Memory B cell (primary cell): Measurements from ENCODE around the gene SPATA31D4.
"Not testable (repeated sequence)": the region's sequence is repeated elsewhere in the genome, so short reads cannot be mapped to it uniquely, and the experiment has no call there.

Experiments used
- ATAC-seq: fragments of 150-1000 bp; cut with Tn5 transposase; 2 replicates; pipeline ENCODE4 v1.10.0; 2021; ENCODE audit warnings: low read depth, mild to moderate bottlenecking, moderate library complexity
- DNase-seq, 2 donors: peaks; one replicate each; pipeline ENCODE4 v3.0.0; 2022; ENCODE audit warnings: low spot score in 2 of 2
- H3K27ac Mint-ChIP-seq: one replicate; pipeline ENCODE4 v1.8.0; 2022; ENCODE audit warnings: mild to moderate bottlenecking, moderate library complexity, mixed read lengths
- H3K27me3 Mint-ChIP-seq: one replicate; pipeline ENCODE4 v1.8.0; 2022; ENCODE audit warnings: mixed read lengths
- H3K36me3 Mint-ChIP-seq: one replicate; pipeline ENCODE4 v1.8.0; 2022; ENCODE audit warnings: mild to moderate bottlenecking, mixed read lengths
- H3K4me1 Mint-ChIP-seq: one replicate; pipeline ENCODE4 v1.8.0; 2022; ENCODE audit warnings: mixed read lengths
- H3K4me3 Mint-ChIP-seq: one replicate; pipeline ENCODE4 v1.8.0; 2022; ENCODE audit warnings: mild to moderate bottlenecking, moderate library complexity, mixed read lengths
- H3K9me3 Mint-ChIP-seq: one replicate; pipeline ENCODE4 v1.8.0; 2022; ENCODE audit warnings: mixed read lengths

Gene SPATA31D4

GRCh38 chr9:81915801-81916505, 12.3 kb upstream of the SPATA31D4 start:
- Mint-ChIP-seq H3K27ac (no peak overlapping the region), H3K9me3 (no peaks in the 10 kb centered on the region), H3K27me3 (peaks cover 12% of the 10 kb centered on the region), H3K4me3 (no peak overlapping the region), H3K36me3 (no peaks in the 10 kb centered on the region), H3K4me1 (no peaks in the 10 kb centered on the region)
- ATAC-seq (no peak), DNase-seq (no peak)

DNA sequence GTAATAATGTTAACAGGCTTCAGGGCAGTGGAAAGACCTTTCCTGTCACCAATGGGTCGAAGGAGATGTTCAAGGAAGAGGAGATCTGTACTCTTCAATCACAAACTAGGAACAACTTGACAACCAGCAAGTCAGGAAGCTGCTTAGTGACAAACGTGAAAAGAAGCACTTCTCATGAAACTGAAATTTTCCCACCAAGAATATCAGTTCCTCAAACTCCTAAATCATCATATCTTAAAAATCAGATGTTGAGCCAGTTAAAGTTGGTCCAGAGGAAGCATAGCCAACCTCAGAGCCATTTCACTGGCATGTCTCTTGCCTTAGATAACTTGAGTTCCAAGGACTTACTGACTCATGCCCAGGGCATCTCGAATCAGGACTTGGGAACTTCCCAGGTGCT, 9.7 kb upstream of the SPATA31D4 start:
- peaks cover 12% of the 10 kb centered on the region for H3K27me3 Mint-ChIP-seq
- DNase-seq, ATAC-seq, H3K4me3 Mint-ChIP-seq, H3K27ac Mint-ChIP-seq, H3K4me1 Mint-ChIP-seq, H3K36me3 Mint-ChIP-seq, H3K9me3 Mint-ChIP-seq: not testable (repeated sequence)

DNA sequence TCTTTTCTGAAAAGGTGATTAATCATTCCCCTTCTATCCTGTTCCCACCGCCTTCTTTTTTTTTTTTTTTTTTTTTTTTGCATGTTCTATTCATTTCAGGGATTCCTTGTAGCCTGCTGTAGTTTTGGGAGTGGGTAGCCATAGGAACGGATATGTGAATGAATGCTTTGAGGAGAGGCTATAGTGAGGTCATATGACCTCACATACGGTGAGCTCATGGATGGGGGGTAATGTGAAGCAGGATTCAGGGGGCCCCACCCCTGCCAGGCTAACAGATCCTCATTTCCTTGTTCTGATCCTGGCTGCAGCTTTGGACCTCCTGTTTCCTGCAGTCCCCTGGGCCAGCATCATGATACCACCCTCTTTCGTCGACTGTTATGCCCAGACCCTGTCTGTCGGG, 1.9 kb downstream of the SPATA31D4 start:
- not testable (repeated sequence) for H3K4me1 Mint-ChIP-seq

GRCh38 chr9:81933547-81933946, 5.3 kb downstream of the SPATA31D4 start:
- H3K27me3 Mint-ChIP-seq, H3K9me3 Mint-ChIP-seq, DNase-seq, H3K4me3 Mint-ChIP-seq, ATAC-seq, H3K36me3 Mint-ChIP-seq, H3K4me1 Mint-ChIP-seq, H3K27ac Mint-ChIP-seq: not testable (repeated sequence)

More for the DNA sequence above, 1.9 kb downstream of the SPATA31D4 start:
- DNase-seq, H3K27me3 Mint-ChIP-seq, H3K27ac Mint-ChIP-seq, H3K4me3 Mint-ChIP-seq, H3K36me3 Mint-ChIP-seq, ATAC-seq, H3K9me3 Mint-ChIP-seq: not testable (repeated sequence)

GRCh38 chr9:81943393-81943792, 15.2 kb downstream of the SPATA31D4 start, which contains the start of gene SPATA31D3:
SPATA31D3 (plus strand) TSS chr9:81943500; CDS start chr9:81943586, 86 bp downstream.
- not testable (repeated sequence) for H3K4me1 Mint-ChIP-seq, ATAC-seq, H3K4me3 Mint-ChIP-seq, H3K27ac Mint-ChIP-seq, DNase-seq, H3K9me3 Mint-ChIP-seq, H3K36me3 Mint-ChIP-seq, H3K27me3 Mint-ChIP-seq

DNA sequence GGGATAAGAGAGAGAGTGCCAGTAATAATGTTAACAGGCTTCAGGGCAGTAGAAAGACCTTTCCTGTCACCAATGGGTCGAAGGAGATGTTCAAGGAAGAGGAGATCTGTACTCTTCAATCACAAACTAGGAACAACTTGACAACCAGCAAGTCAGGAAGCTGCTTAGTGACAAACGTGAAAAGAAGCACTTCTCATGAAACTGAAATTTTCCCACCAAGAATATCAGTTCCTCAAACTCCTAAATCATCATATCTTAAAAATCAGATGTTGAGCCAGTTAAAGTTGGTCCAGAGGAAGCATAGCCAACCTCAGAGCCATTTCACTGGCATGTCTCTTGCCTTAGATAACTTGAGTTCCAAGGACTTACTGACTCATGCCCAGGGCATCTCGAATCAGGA, 20.4 kb downstream of the SPATA31D4 start:
- H3K27ac Mint-ChIP-seq = not testable (repeated sequence)

GRCh38 chr9:81953096-81953495, 24.9 kb downstream of the SPATA31D4 start:
- Mint-ChIP-seq H3K27ac (no peak overlapping the region), H3K4me1 (no peaks in the 10 kb centered on the region)

More for the DNA sequence above, 20.4 kb downstream of the SPATA31D4 start:
- not testable (repeated sequence) for H3K4me1 Mint-ChIP-seq, DNase-seq, H3K36me3 Mint-ChIP-seq, H3K9me3 Mint-ChIP-seq, ATAC-seq, H3K27me3 Mint-ChIP-seq, H3K4me3 Mint-ChIP-seq

GRCh38 chr9:81955625-81956024, 27.4 kb downstream of the SPATA31D4 start:
- H3K27ac Mint-ChIP-seq = no peak overlapping the region
- H3K27me3 Mint-ChIP-seq = peaks cover 5% of the 10 kb centered on the region
- ATAC-seq (no peak), DNase-seq (no peak)
- peaks cover 17% of the 10 kb centered on the region for H3K9me3 Mint-ChIP-seq
- no peaks in the 10 kb centered on the region for H3K4me1 Mint-ChIP-seq
- H3K36me3 Mint-ChIP-seq = peaks cover 6% of the 10 kb centered on the region
- H3K4me3 Mint-ChIP-seq = no peak overlapping the region

More at GRCh38 chr9:81953096-81953495, 24.9 kb downstream of the SPATA31D4 start:
- DNase-seq (no peak), ATAC-seq (no peak)
- Mint-ChIP-seq H3K4me3 (no peak overlapping the region), H3K9me3 (peaks cover 17% of the 10 kb centered on the region), H3K36me3 (peaks cover 6% of the 10 kb centered on the region), H3K27me3 (peaks cover 5% of the 10 kb centered on the region)

GRCh38 chr9:81964218-81965171, 36.3 kb downstream of the SPATA31D4 start:
- Mint-ChIP-seq H3K27ac (no peak overlapping the region), H3K9me3 (no peaks in the 10 kb centered on the region), H3K4me3 (no peak overlapping the region), H3K36me3 (no peaks in the 10 kb centered on the region), H3K4me1 (no peaks in the 10 kb centered on the region), H3K27me3 (peaks cover 7% of the 10 kb centered on the region)
- ATAC-seq (no peak), DNase-seq (no peak)

GRCh38 chr9:81968026-81968425, 39.8 kb downstream of the SPATA31D4 start:
- ATAC-seq (no peak), DNase-seq (no peak)
- H3K4me1 Mint-ChIP-seq = no peaks in the 10 kb centered on the region
- H3K9me3 Mint-ChIP-seq = no peaks in the 10 kb centered on the region
- H3K4me3 Mint-ChIP-seq = no peak overlapping the region
- no peaks in the 10 kb centered on the region for H3K36me3 Mint-ChIP-seq
- H3K27me3 Mint-ChIP-seq = peaks cover 7% of the 10 kb centered on the region
- no peak overlapping the region for H3K27ac Mint-ChIP-seq

- no peak for ATAC-seq
- no peak overlapping the region for H3K27ac Mint-ChIP-seq
- H3K36me3 Mint-ChIP-seq = peaks cover 1% of the 10 kb centered on the region
- H3K4me3 Mint-ChIP-seq = no peak overlapping the region
- H3K4me1 Mint-ChIP-seq = no peaks in the 10 kb centered on the region
- no peaks in the 10 kb centered on the region for H3K9me3 Mint-ChIP-seq
- peaks cover 7% of the 10 kb centered on the region for H3K27me3 Mint-ChIP-seq
- no peak for DNase-seq
Observed at GRCh38 chr9:81969971-81970370, 41.7 kb downstream of the SPATA31D4 start.

DNA sequence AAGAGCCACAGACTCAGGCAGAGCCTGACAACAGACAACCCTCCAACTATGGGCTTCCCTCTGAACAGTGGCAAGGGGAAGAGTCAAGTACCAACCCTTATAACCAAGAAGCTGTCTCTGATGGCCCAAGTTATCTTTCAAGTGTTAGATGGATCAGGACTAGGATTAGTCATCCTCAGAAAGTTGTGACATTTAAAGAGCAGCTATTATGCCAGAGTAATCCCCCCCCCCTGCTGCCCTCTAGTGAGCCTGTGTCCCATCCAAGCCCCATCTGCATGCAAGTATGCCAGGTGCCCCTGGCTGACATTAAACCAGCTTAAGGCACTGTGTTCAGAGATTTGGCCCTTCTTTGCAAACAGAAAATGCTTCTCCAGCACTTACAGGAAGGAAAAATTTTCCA, 43.5 kb downstream of the SPATA31D4 start:
- no peak overlapping the region for H3K27ac Mint-ChIP-seq
- no peak overlapping the region for H3K4me3 Mint-ChIP-seq
- ATAC-seq (no peak), DNase-seq (no peak)
- no peaks in the 10 kb centered on the region for H3K9me3 Mint-ChIP-seq
- peaks cover 3% of the 10 kb centered on the region for H3K36me3 Mint-ChIP-seq
- no peaks in the 10 kb centered on the region for H3K4me1 Mint-ChIP-seq
- peaks cover 7% of the 10 kb centered on the region for H3K27me3 Mint-ChIP-seq

GRCh38 chr9:81974764-81975163, 46.5 kb downstream of the SPATA31D4 start:
- H3K27ac Mint-ChIP-seq = no peak overlapping the region
- no peak for ATAC-seq
- H3K4me3 Mint-ChIP-seq = no peak overlapping the region
- no peaks in the 10 kb centered on the region for H3K27me3 Mint-ChIP-seq
- H3K4me1 Mint-ChIP-seq = peaks cover 5% of the 10 kb centered on the region
- no peak for DNase-seq
- peaks cover 4% of the 10 kb centered on the region for H3K36me3 Mint-ChIP-seq
- no peaks in the 10 kb centered on the region for H3K9me3 Mint-ChIP-seq

- no peaks in the 10 kb centered on the region for H3K9me3 Mint-ChIP-seq
- H3K4me1 Mint-ChIP-seq = peaks cover 5% of the 10 kb centered on the region
- no peak overlapping the region for H3K27ac Mint-ChIP-seq
- ATAC-seq = no peak
- H3K36me3 Mint-ChIP-seq = peaks cover 4% of the 10 kb centered on the region
- H3K4me3 Mint-ChIP-seq = no peak overlapping the region
- DNase-seq = no peak
- H3K27me3 Mint-ChIP-seq = no peaks in the 10 kb centered on the region
Observed at GRCh38 chr9:81976351-81976750, 48.1 kb downstream of the SPATA31D4 start.
